ENCODE measurements around the gene NGEF.

- TF ChIP-seq CTCF (IDR thresholded peaks at IDR 0.05) (no peak), POLR2A (IDR thresholded peaks at IDR 0.05) (no peak)
These were observed 45.6 kb downstream of the NGEF start for GRCh38 chr2:232967474-232967873.
